ENCODE measurements around the gene UGT1A10. TPM values are rescaled to one million over a fixed set of nuclear protein-coding genes. Genes with fewer than 3 reads are reported as not detected.

Gene UGT1A10
- total RNA-seq, 4 donors from 2014 or later, result not detected

DNA sequence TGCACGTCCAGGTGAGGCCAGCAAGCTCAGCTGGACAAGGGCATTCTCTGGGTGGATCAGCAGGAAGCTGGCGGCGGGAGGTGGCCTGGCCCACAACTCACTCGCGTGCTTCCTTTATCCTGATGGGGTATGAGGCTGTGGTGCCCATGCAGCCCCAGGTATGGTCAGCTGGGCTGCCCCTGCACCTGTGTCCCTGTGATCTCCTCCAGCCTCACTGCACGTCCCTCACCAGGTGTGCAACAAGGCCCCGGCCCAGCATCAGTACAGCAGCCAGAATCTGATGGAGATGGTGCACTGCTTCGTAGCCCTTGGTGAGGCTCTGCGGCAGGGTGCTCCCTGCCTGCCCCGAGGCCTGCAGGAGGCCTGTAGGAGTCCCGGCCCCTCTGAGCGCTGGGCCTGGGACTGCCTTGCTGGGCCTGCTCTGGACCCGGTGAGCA lies 159.5 kb downstream of the UGT1A10 start:
- Histone ChIP-seq H3K27ac (no peak overlapping the region), H3K27me3 (no peaks in the 10 kb centered on the region), H3K9me3 (no peaks in the 10 kb centered on the region), H3K4me3 (no peak overlapping the region), H3K36me3 (no peaks in the 10 kb centered on the region), H3K4me1 (no peaks in the 10 kb centered on the region)
- 94% methylated on average over 6 to 8 of the region's 13 CpGs for WGBS, 2 donors
- DNase-seq (ENCODE audit: low spot score in 2 of 2), result no peak
- TF ChIP-seq EP300 (IDR thresholded peaks at IDR 0.05) (no peak), POLR2A (IDR thresholded peaks at IDR 0.05) (no peak)
- TF ChIP-seq, protein P1, sequence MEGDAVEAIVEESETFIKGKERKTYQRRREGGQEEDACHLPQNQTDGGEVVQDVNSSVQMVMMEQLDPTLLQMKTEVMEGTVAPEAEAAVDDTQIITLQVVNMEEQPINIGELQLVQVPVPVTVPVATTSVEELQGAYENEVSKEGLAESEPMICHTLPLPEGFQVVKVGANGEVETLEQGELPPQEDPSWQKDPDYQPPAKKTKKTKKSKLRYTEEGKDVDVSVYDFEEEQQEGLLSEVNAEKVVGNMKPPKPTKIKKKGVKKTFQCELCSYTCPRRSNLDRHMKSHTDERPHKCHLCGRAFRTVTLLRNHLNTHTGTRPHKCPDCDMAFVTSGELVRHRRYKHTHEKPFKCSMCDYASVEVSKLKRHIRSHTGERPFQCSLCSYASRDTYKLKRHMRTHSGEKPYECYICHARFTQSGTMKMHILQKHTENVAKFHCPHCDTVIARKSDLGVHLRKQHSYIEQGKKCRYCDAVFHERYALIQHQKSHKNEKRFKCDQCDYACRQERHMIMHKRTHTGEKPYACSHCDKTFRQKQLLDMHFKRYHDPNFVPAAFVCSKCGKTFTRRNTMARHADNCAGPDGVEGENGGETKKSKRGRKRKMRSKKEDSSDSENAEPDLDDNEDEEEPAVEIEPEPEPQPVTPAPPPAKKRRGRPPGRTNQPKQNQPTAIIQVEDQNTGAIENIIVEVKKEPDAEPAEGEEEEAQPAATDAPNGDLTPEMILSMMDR (IDR thresholded peaks at IDR 0.05), result no peak

DNA sequence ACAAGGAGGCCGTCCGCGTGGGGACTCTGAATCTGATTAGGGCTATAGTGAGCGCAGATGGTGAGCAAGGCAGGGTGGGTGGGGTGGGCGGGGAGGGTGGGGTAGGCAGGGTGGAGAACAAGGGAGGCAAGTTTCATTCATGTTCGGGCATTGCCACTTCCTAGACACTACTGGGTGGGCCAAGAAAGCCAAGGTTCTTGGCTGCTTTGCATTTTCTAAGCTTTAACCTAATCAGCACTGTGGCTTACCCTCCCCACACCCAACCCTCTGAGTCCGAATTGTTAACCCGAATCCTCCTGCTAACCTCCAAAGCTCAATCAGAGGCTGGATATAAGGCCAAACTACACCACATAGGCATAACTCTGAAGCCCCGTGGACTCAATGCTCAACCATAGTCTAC lies 160.0 kb downstream of the UGT1A10 start:
- no peaks in the 10 kb centered on the region for H3K36me3 ChIP-seq
- DNase-seq (ENCODE audit: low spot score in 2 of 2), result no peak
- H3K27me3 ChIP-seq, result no peaks in the 10 kb centered on the region
- no peak overlapping the region for H3K4me3 ChIP-seq
- no peaks in the 10 kb centered on the region for H3K4me1 ChIP-seq
- no peaks in the 10 kb centered on the region for H3K9me3 ChIP-seq
- no peak for TF ChIP-seq EP300 (IDR thresholded peaks at IDR 0.05)
- TF ChIP-seq, protein P1 (IDR thresholded peaks at IDR 0.05), result no peak
- TF ChIP-seq POLR2A (IDR thresholded peaks at IDR 0.05), result no peak
- 86 to 93% methylated on average over 9 of the region's 9 CpGs for WGBS, 2 donors
- H3K27ac ChIP-seq, result no peak overlapping the region

DNA sequence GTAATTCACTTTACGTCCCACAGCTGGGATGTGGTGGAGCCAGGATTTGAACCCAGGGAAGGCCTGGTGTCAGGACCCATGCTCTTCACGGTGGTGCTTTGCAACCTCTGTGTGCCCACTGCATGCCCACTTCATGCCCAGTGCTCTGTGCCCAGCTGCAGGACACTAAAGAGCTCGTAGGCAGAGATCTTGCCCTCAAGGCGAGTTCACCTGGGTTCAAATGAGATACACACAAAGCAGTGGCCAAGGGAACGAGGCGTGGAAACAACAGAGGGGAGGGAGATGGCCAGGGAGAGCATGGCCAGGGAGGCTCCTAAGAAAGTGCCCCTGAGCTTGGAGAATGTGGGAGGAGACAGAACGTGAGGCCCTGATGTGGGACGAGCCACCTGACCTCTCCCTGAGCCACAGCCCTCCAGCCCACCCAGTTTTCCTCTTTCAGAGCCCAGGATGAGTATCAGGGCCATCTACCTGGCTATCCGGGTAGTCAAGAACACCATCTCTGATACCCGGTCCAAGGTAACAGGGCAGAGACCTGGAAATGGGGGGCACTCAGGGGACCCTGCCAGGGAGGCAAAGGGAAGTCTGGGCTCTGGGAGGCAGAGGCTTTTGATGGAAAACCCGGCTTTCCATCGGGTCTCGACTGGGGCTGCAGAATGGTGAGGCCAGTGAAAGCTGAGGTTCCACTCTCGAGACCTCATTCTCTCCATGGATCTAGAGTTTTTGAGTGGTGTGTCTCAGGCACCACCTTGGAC lies 162.3 kb downstream of the UGT1A10 start:
- TF ChIP-seq POLR2A (IDR thresholded peaks at IDR 0.05) (no peak), EP300 (IDR thresholded peaks at IDR 0.05) (no peak)
- TF ChIP-seq, protein P1 (IDR thresholded peaks at IDR 0.05), result no peak
- H3K36me3 ChIP-seq, result no peaks in the 10 kb centered on the region
- no peak for DNase-seq (ENCODE audit: low spot score in 2 of 2)

DNA sequence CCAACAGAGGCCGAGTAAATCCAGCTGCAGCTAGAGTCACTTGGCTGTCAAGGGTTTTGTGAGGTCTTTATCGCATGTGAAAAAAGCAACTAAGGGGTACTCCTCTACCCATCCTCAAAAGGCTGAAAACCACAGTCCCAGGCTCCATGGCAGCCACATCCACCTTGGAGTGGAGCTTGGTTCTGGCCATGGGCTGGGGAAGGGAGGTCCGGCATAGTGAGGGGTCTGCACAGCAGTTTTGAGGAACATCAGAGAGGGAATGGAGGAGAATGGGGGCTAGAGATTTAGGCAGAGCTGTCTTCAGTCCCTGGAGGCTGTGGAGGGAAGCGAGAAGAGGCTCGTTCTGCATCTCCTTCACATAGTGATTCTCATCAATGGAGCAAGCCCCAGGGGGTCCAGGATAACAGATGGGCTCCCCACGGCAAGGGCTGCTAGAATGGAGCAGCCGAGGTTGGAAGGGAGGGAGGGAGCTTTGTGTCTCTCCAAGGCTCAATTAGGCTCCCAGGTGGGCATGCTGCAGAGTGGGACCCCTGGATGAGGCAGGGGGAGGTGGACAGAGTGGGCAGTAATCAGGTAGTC lies 162.9 kb downstream of the UGT1A10 start:
- WGBS, 2 donors, result 56 to 62% methylated on average over 7 of the region's 7 CpGs
- Histone ChIP-seq H3K27me3 (no peaks in the 10 kb centered on the region), H3K9me3 (no peaks in the 10 kb centered on the region), H3K36me3 (no peaks in the 10 kb centered on the region), H3K4me1 (no peaks in the 10 kb centered on the region), H3K4me3 (no peak overlapping the region), H3K27ac (no peak overlapping the region)
- TF ChIP-seq, protein P1 (IDR thresholded peaks at IDR 0.05), result no peak
- TF ChIP-seq EP300 (IDR thresholded peaks at IDR 0.05) (no peak), POLR2A (IDR thresholded peaks at IDR 0.05) (no peak)
- DNase-seq (ENCODE audit: low spot score in 2 of 2), result no peak

More for the DNA sequence above, 162.3 kb downstream of the UGT1A10 start:
- Histone ChIP-seq H3K4me1 (no peaks in the 10 kb centered on the region), H3K9me3 (no peaks in the 10 kb centered on the region), H3K4me3 (no peak overlapping the region), H3K27ac (no peak overlapping the region), H3K27me3 (no peaks in the 10 kb centered on the region)
- WGBS, 2 donors, result 72 to 77% methylated on average over 14 of the region's 14 CpGs

DNA sequence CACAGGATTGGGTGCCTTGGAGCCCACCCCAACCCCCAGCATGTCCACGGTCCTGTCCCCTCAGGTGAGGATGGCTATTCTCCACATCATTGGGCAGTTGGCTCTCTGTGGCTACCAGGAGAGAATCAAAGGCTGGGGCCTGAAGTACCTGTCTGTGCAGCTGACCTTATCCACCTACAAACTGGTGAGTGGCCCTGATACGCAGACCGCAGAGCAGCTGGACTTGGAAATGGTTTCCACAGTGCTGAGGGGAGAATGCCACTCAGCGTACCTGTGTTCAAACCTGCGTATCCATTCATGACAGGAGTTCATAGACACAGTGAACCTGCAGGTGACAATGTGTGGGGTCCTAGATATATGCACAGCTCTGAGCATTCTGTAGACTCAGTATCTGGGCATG lies 163.5 kb downstream of the UGT1A10 start:
- H3K27me3 ChIP-seq, result no peaks in the 10 kb centered on the region
- H3K9me3 ChIP-seq, result no peaks in the 10 kb centered on the region
- no peaks in the 10 kb centered on the region for H3K36me3 ChIP-seq
- H3K27ac ChIP-seq, result no peak overlapping the region
- 54 to 76% methylated on average over 5 of the region's 5 CpGs for WGBS, 2 donors
- DNase-seq (ENCODE audit: low spot score in 2 of 2), result no peak
- TF ChIP-seq POLR2A (IDR thresholded peaks at IDR 0.05), result no peak
- no peak for TF ChIP-seq EP300 (IDR thresholded peaks at IDR 0.05)
- TF ChIP-seq, protein P1 (IDR thresholded peaks at IDR 0.05), result no peak
- no peaks in the 10 kb centered on the region for H3K4me1 ChIP-seq
- H3K4me3 ChIP-seq, result no peak overlapping the region

Data from tibial nerve (tissue), 4 donors.